NCI-H1105 (cell line): ENCODE results near the gene DNAJB4.
"Not testable (repeated sequence)": the region's sequence is repeated elsewhere in the genome, so short reads cannot be mapped to it uniquely, and the experiment has no call there.

Experiments
- DNase-seq: peaks from one replicate; lab custom pipeline; 2025; lab: John Stamatoyannopoulos, UW

Gene DNAJB4

DNA sequence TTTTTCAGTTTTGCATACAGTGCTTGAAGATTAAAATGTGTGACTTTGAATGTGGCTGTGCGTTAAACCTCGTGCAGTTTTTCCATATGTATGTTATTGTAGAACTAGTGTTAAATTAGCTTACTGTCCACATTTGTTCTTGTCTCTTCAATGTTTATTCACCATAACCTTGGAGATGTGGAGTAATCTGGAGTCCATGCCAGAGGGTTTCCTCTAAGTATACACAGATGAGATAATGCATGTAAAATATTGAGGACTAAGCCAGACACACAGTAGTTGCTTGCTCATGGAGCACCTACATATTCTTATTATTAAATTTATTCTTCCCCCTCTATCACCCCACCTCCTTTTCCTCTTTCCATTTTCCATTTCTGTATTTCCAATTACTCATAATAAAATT lies 33.3 kb downstream of the DNAJB4 start:
- no peak for DNase-seq

DNA sequence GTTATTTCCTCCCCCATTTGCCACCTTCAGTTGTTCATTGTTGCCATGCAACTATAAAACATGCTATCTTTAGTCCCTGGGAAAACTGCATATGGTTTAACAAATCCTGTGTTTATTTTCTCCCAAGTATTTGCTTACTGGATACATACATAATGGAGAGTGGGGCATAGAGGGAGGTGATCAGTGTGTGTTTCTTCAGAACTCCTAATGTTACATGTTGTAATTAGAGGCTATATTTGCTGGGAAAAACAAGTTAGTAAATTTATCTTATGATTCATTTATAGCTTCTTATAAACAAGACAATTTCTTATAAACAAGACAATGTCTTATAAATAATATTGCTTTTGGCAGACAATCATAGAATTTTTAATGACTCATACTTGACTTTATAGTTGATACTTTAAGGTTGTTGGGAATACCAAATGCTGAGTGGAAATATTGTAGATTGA lies 33.8 kb downstream of the DNAJB4 start:
- no peak for DNase-seq

DNA sequence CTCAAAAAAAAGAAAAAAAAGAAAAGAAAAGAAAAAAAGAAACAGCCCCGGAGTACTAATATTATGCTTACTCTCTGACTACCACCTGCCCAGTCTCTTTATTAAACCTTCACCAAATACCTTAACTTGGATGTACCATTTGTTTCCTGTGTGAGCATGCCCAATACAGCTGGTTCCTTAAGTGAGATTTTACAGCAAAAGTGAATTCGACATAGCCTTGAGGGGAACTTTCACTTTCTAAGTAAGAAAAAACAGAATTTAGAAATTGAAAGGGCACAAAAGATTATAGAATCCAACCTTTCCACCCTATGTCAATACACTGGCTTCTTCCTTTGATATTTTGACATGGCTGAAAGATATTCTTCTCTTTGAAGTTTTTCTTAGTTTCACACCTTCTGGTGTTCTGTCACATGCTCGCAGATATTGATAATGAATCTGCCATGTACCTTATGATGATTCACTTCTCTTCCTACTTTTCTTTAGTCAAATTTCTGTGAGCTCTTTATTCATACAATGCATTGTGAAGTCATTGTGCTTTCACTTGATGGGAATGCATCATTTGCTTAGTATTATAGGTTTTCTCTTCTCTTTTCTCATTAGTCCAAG lies 35.8 kb downstream of the DNAJB4 start:
- no peak for DNase-seq

DNA sequence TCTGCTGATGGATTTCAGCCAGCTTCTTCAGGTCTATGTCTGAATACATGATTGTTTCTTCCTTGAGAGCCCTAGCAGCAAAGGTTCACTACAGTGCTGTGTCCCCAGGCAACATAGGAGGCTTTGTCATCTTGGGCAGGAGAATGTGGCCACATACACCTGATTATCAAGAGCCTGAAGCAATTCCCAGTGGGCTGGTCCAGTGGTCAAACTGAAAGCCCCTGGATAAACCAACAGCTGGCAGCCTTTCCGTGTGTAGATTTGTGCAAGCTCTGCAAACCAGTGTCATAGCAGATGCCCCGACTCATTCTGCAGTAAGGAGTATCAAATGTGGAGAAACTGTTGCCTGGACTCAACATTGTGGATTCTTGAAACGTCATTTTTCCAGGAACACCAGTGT lies 38.7 kb downstream of the DNAJB4 start:
- no peak for DNase-seq

DNA sequence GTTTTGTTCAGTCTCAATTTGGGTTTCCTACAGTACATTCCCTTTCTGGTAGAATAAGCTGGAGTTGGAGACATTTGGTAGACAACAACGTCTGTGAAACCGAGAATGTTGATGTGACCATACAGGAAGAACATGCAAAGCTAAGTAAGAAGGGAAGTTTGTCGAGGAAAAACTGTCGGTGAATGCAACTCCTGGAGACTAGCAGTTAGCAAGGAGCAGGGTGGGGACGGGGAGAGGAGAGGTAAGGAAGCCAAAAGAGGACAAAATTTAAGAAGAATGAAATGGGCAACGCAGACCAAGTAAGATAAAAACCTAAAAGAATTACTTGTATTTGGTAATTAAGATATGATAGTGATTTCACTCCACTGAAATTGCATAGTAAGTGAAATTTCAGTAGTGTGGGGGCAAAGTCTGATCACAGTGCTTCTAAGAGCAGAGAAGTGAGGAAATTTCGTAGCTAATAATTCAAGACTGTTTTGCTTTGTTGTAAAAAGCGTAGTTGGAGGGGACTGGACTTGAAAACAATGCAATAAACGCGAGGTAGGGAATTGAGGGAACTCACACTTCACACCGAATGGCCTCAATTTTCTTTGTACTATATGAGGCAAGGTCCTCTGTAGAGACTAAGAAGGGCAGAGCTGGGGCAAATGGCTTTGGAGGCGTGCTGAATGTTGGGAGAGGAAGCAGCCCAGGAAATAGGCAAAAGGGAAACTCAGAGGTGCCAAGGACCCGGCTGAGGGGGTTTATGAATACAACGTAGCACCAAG lies 40.2 kb downstream of the DNAJB4 start:
- no peak for DNase-seq

DNA sequence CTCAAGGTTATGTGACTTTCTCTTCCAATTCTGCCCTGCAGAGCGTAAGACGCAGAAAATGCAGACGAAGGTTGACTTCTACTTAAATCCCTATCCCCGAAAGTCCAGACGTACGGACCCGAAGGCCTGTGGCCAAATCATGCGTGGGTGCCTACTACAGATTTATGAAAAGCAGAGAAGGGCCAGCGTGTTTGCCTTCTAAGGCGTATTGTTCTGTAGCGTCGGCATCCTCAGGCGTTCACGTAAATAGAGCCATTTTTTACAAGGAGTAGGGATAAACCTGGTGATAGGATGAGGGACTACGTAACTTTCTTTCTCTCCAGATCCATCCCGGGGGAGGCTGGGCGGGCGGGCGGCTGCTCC lies 40.8 kb downstream of the DNAJB4 start:
- no peak for DNase-seq

DNA sequence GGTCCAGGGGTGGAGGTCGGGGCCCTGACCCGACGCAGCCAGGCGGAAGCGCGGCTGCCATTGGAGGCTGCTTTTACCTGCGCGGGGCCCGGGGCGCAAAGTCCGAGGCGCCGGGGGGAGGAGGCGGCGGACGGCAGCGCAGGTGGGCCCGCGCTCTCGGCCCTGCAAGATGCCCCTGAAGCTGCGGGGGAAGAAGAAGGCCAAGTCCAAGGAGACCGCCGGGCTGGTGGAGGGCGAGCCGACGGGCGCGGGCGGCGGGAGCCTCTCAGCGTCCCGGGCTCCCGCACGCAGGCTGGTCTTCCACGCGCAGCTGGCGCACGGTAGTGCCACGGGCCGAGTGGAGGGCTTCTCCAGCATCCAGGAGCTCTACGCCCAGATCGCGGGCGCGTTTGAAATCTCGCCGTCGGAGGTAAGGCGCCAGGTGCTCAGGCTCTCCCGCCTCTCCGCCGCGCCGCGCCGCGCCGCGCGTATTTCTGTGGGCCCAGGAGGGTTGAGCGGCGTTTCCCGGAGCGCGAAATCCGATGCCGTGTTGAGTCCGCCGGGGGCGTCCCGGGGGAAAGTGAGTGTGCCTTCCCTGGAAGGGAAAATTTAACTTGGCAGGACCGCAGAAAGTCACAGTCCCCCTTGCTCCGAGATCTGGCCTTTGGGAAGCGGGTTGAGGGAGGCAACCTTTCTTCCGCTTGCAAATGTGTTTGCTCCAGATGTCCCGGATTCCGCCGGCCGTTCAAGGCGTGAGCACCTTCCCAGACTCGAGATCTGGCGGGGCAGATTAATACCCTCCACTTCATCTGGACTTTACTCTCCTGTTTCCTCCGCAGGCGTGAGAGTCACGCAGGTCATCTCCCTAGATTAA lies 41.4 kb downstream of the DNAJB4 start, which contains the start of gene GIPC2:
GIPC2 (plus strand) TSS at position 41 of the 853 bp plus-strand sequence; CDS start at position 170, 129 bp downstream.
- no peak for DNase-seq

DNA sequence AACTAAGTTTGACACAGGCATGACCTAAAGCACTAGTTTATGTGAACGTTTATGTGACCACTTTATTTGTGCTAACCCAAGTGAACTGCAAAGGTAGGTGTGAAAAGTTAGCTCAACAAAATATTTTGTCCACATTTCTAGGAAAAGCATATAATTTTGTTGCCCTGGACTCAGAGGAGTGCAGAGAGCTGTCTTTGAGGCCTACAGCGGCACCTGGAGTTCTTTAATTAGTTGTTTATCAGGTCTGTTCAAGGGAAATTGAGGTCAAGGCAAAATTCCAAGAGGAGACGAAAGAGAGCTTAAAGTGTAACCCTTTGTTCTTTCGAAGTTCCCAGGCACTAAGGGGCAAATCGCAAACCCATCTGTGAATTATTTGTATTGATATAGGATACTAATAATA lies 42.4 kb downstream of the DNAJB4 start:
- no peak for DNase-seq

DNA sequence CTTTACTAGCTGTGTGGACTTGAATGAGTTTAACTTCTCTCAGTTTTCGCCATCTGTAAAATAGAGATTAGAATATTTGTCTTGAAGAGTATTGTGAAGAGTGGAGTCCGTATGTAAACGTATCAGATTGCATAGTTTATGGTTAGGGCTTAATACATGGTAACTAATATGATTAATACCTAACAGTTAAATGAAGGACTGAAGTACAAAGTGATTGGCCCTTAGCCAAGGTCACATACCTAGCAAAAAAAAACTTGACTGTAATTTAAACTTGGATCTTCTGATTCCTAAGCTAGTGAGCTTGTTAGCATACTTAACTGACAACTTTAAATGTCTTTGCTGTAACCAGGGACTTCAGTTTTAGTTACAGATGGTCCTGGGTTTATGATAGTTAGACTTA lies 42.9 kb downstream of the DNAJB4 start:
- DNase-seq = no peak

DNA sequence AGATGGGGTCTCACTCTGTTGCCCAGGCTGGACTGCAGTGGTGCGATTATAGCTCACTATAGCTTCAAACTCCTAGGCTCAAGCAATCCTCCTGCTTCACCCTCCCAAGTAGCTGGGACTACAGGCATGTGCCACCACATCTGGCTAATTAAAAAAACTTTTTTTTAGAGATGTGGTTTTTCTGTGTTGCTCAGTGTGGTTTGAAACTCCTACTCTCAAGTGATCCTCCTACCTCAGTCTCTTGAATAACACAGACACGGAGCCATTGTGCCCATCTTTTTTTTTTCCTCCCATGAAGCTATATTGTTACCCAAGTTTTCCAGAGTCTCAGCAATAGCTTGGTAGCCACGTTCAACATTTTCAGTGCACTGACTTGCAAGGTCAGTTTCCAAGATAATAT lies 43.7 kb downstream of the DNAJB4 start:
- no peak for DNase-seq

DNA sequence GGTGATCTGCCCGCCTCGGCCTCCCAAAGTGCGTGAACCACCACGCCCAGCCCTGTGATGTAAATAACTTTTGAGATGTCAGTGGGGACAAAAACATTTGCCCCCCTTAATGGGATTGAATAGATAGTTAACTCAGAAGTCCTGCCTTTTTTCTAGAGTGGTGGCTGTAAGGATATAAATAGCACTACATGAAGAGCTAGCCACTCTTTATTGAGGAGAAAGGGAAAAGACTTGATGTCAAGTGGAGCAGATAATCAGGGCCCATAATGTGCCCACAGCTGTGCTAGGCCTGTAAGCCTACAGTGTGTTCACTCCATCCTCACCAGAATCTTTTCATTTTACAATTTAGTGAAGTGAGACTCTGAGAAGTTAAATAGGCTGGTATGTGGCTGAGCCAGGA lies 44.7 kb downstream of the DNAJB4 start:
- no peak for DNase-seq

DNA sequence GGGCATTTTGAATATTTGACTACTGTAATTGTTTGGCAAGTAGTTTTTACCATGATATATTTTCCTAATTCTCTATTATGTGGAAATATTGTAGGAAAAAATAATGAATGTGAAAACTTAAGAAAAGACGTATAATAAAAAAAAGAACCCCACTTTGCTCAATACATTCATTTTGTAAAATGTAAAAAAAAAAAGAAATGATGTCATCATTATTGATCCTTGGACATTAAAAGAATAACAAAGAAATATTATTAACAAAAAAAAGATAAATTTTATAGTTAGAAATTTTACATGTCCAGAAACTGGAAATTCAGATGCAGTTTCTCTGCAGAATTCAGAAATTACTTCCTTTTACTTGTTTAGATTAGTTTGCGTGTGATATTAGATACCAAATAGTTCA lies 46.3 kb downstream of the DNAJB4 start:
- no peak for DNase-seq

DNA sequence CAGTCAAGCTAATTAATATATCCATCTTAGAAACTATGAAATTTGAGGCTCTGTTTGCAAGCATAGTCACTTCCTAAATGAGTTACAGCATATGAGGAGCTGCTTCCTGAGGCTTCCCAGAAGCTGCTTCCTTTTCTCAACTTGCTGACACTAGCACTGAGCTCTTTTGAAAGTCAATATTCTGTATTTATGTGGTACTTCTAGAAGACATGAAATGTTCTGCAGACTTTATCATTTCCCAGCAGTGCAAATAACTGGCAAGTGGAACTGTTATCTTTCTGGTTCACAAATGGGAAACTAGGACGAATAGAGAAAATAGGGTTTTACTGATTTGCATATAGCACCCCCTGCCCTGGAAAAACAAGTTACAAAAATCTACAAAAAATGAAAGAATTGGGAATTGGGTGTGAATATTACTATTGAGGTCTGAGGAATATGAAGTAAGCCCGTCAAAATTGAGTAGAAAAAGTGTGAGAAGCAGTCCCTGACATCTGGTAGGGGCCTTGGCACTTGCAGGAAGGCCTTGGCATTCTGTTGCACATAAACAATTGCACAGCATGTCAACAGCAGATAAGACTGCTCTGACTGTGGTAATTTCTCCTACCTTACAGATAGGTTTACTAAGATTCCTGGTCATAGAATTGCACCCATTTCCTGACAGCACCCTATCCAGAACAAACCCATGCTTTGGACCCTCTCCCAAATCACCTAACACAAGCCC lies 48.1 kb downstream of the DNAJB4 start:
- DNase-seq = no peak

DNA sequence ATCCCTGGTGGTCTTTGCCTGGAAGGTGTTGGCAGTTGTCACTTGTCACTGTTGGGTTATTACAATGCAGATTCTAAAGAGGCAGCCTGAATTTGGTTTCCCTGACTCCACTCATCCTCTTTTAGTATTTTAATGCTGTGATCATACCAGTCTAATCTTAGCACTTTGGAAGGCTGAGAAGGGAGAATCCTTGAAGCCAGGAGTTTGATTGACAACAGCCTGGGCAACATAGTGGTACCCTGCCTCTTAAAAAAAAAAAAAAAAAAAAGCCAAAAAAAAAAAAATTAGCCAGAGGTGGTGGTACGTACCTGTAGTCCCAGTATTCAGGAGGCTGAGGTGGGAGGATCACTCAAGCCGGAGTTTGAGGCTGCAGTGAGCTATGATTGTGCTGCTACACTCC lies 48.8 kb downstream of the DNAJB4 start:
- DNase-seq = no peak

DNA sequence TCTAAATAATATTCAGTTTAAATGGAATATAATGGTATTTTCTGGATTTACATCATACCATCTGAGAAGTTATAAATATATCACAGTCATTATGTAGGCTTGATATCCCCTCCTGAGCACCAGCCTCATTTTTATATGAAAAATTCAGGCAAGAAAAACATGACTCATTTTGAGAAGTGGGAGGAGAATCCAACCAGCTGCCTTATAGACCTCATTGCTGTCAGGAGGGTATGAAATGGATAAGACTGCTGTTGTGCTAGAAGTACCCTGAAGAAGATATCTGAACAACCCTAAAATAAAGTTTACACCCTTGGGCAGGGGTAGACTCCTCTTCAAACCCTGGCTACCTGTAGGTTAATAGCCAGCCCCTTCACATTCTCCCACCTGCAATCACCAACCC lies 49.8 kb downstream of the DNAJB4 start:
- DNase-seq = no peak

DNA sequence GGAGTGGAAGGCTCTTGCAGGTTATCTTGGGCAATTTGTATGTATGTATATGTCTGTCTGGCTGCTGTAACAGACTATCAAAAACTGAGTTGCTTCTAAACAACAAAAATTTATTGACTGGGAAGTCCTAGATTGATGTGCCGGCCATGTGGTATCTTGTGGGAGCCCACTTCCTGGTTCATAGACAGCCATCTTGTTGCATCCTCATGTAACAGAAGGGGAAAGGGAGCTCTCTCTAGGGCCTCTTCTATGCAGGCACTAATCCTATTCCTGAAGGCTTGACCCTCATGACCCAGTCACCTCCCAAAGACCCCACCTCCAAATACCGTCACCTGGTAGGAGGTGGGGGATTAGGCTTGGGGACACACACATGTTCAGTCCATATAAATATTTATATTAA lies 50.2 kb downstream of the DNAJB4 start:
- no peak for DNase-seq

DNA sequence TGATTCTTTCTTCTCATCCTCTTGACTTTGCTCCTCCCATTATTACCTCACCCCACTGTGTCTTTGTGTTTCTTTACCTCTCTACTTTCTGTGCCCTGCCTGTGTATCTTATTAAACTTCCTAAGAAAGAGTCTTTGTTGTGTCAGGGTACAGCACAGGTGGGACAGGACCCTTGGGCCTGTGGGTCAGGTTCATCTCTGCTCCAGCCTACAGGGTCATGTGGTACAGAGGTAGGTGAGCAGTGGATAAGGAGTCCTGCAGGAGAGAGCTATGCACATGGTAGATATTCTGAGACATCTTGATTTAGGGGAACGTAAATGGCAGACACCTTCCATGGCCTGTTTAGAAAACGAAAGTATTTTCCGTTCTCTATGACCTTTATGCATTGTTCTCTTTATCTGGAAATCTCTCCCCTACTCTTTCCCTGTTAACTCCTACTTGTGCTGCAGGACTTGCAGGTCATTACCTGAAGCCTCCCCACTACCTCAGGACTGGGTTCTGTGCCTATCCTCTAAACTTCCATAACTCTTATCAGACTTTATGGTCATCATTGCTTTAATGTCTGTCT lies 50.9 kb downstream of the DNAJB4 start:
- no peak for DNase-seq

DNA sequence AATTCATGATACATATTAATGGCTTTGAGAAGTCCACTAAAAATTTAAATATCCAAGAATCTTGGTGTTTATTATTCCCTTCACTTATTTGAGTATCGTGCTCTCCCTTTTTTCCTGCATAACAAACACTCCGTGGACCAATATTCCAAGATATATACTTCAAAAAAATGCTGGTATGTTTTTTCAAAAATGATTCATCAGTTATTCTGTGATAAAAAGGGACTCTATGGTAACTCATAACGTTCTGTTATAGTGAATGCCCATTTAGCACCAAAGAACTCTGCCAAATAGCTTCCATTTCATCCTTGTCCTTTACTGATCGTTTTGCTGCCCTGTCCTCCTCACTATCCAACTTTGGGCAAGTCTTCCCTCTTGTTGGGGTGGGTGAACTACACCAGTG lies 53.9 kb downstream of the DNAJB4 start:
- DNase-seq = no peak

DNA sequence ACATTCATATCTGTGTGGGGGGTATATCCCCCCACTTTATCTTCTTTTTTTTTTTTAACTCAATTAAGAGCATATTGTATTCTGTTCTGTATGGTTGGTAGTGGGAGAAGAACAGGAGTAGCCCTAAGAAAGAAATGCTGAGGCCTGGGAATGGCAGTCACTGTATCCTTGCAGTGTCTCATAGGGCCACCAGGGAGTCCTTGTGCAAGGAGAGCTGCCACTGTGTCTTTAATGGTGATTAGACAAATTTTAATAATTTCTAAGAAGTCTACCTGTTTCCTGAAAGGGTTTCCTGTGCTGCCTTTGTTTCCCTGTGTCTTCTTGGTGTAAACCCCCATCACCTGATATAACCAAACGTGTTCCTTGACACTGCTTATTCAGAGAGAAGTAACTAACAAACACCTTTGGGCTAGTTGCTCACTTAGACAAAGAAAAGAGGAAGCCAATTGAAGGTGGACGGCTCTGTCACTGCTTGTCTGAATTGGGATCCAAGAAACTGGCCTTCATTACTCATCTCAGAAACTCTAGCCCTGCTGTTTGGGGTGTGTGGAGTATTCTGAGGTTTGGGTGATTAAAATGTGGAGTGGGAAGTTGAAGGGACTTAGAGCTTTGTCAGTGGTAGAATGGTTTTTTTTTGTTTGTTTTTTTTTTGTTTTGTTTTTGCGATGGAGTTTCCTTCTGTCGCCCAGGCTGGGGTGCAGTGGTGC lies 56.3 kb downstream of the DNAJB4 start:
- DNase-seq = no peak

DNA sequence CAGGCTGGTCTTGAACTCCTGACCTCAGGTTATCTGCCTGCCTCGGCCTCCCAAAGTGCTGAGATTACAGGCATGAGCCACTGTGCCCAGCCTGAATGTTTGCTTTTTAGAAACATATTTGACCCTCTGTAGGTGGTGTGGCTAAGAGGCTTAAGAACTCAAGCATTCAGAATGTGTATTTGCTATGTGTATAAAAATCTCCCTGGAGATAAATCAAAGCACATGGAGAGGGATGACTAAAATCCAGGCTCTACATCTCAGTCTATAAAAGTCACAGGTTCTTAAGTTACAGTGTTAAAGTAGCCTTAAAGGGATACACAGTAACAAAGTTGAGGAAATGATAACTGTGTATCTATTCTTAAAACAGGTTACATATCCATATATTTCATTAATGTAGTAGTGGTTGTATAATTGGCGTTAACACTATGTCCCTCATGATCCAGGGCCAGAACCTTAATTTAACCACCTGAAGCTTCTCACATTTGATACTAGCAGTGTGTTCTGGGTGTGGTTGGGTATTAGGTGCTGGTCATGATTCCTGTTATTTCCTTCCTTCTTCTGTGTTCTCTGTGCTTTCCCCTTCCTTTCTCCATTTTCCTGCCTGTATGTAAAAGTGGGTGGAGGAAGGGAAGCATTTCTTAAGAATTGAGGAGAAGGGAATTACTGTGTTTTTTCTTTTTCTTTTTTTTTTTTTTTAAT lies 57.2 kb downstream of the DNAJB4 start:
- DNase-seq = no peak

DNA sequence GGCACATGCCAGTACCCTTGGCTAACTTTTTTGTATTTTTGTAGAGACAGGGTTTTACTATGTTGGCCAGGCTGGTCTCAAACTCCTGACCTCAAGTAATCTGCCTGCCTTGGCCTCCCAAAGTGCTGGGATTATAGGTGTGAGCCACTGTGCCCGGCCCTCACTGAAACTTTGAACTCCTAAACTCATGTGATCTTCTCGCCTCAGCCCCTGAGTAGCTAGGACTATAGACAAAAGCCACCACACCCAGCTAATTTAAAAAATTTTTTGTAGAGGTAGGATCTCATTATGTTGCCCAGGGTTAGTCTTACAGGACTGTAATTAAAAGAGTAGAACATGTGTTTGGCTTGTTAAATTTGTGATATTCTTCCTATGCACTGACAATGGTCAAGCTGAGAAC lies 60.1 kb downstream of the DNAJB4 start:
- not testable (repeated sequence) for DNase-seq
